VCaP (cell line): Measurements from ENCODE around the gene CTBP1.

Source experiments
- H3K27ac ChIP-seq: fragments of 450-650 bp; 2 replicates; pipeline ENCODE4 v1.5.1; 2017
- CTCF ChIP-seq: fragments of 450-650 bp; conservative IDR thresholded peaks from 2 replicates; pipeline ENCODE4 v1.5.1; 2017; ENCODE audit warnings: mild to moderate bottlenecking, moderate library complexity

CTBP1 gene

GRCh38 chr4:1289207-1290164 lies 40.6 kb upstream of the CTBP1 start, which contains the start of gene MAEA:
MAEA (plus strand) TSS chr4:1289891; CDS start chr4:1289914, 23 bp downstream.
- no peak for TF ChIP-seq CTCF
- H3K27ac ChIP-seq, result peak within 1 kb of the TSS; percentile 92

GRCh38 chr4:1288786-1289185 lies 39.9 kb upstream of the CTBP1 start:
- TF ChIP-seq CTCF, result no peak
- H3K27ac ChIP-seq, result peak overlapping the region; percentile 92

- TF ChIP-seq CTCF, result no peak
These were observed 37.0 kb upstream of the CTBP1 start for GRCh38 chr4:1285790-1286553.

GRCh38 chr4:1285151-1285789 lies 36.3 kb upstream of the CTBP1 start:
- no peak overlapping the region for H3K27ac ChIP-seq
- TF ChIP-seq CTCF, result no peak

More at GRCh38 chr4:1285790-1286553, 37.0 kb upstream of the CTBP1 start:
- H3K27ac ChIP-seq, result no peak overlapping the region

- TF ChIP-seq CTCF, result no peak
- no peak overlapping the region for H3K27ac ChIP-seq
These were observed 34.8 kb upstream of the CTBP1 start for GRCh38 chr4:1283711-1284110.

- no peak overlapping the region for H3K27ac ChIP-seq
- no peak for TF ChIP-seq CTCF
These were observed 30.3 kb upstream of the CTBP1 start for GRCh38 chr4:1279253-1279652.
